HUES64 (cell line): ENCODE results near the gene FAM227A.
"Not testable (repeated sequence)": the region's sequence is repeated elsewhere in the genome, so short reads cannot be mapped to it uniquely, and the experiment has no call there.

Experiments used
- H3K27ac ChIP-seq: 2 replicates; pipeline ENCODE4 v1.7.0; 2013; ENCODE audit warnings: low read depth, low read length, inconsistent platforms
- H3K27me3 ChIP-seq: 2 replicates; pipeline ENCODE4 v1.6.1; 2013; ENCODE audit warnings: mild to moderate bottlenecking, low read length; ENCODE audit not compliant: insufficient read depth
- H3K36me3 ChIP-seq: 2 replicates; pipeline ENCODE4 v1.6.1; 2013; ENCODE audit warnings: mild to moderate bottlenecking, low read length; ENCODE audit not compliant: insufficient read depth
- H3K4me1 ChIP-seq: 2 replicates; pipeline ENCODE4 v1.6.1; 2013; ENCODE audit warnings: mild to moderate bottlenecking, low read length, moderate library complexity; ENCODE audit not compliant: insufficient read depth
- H3K4me3 ChIP-seq: 2 replicates; pipeline ENCODE4 v1.5.1; 2013; ENCODE audit warnings: mild to moderate bottlenecking, low read length, moderate library complexity
- H3K9ac ChIP-seq: 2 replicates; pipeline ENCODE4 v1.6.1; 2013; ENCODE audit warnings: mild to moderate bottlenecking, low read depth, low read length
- H3K9me3 ChIP-seq: 2 replicates; pipeline ENCODE4 v1.6.1; 2013; ENCODE audit warnings: low read depth, low read length; ENCODE audit not compliant: insufficient read depth
- WGBS: fragments of 150-250, 120-280 bp; methylation state at CpG from one replicate; pipeline ENCODE4 v1.1.7; 2013; ENCODE audit warnings: missing lambda C conversion rate; 5-methylcytosine and 5-hydroxymethylcytosine counted together

FAM227A gene

DNA sequence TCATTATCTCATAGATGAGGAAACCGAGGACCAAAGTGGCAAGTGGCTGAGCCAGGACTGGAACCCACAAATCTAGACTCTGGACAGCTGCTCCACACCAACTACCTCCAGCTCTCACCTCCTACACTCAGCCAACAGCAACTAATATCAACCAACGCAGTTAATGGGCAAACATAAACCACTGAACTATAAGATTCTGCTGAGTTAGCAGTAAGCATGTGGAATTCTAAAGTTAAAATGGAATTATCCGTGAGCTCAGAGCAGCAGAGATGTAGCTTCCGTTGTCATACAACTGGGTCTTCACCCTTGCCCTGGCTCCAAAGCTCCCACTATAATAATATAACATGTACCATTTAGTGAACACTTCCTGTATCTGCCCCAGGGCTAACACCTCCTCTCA lies 27.1 kb downstream of the FAM227A start:
- Histone ChIP-seq H3K27ac (no peak overlapping the region), H3K36me3 (peaks cover 24% of the 10 kb centered on the region; the same call in 1 of the 2 replicates), H3K27me3 (no peaks in the 10 kb centered on the region), H3K9me3 (no peaks in the 10 kb centered on the region), H3K4me1 (no peaks in the 10 kb centered on the region), H3K9ac (no peak overlapping the region), H3K4me3 (no peak overlapping the region)
- WGBS: 88% methylated on average over 4 of the region's 4 CpGs

DNA sequence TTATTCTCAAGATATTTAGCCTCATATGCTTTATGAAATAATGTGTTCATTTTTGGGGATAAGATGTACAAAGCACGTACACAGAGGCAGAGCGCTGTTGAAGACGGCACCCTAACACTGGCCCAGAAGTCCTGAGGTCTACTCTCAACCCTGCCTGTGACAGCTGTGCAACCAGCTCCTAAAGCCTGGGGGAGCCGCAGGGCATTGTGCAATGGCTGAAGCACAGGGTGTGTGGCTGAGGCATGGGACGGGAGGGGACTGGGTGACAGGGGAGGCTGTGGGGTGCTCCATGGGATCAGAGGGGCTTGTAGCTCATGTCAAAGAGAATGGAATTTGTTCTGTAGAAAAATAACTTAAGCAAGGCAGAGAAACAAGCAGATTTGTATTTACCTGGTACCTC lies 27.7 kb downstream of the FAM227A start:
- Histone ChIP-seq H3K4me1 (no peaks in the 10 kb centered on the region), H3K4me3 (no peak overlapping the region), H3K27me3 (no peaks in the 10 kb centered on the region), H3K9ac (no peak overlapping the region), H3K9me3 (no peaks in the 10 kb centered on the region), H3K36me3 (peaks cover 24% of the 10 kb centered on the region; the same call in 1 of the 2 replicates), H3K27ac (no peak overlapping the region)
- 92% methylated on average over 5 of the region's 5 CpGs for WGBS

- Histone ChIP-seq H3K36me3 (peaks cover 35% of the 10 kb centered on the region), H3K27me3 (no peaks in the 10 kb centered on the region), H3K27ac (no peak overlapping the region), H3K4me1 (no peaks in the 10 kb centered on the region), H3K9me3 (peaks cover 3% of the 10 kb centered on the region; the same call in 1 of the 2 replicates), H3K4me3 (no peak overlapping the region), H3K9ac (no peak overlapping the region)
- 91% methylated on average over 4 of the region's 4 CpGs for WGBS
Measured at GRCh38 chr22:38623351-38623750, 32.8 kb downstream of the FAM227A start.

- Histone ChIP-seq H3K4me3 (no peak overlapping the region), H3K9ac (no peak overlapping the region), H3K4me1 (peaks cover 7% of the 10 kb centered on the region; the same call in 1 of the 2 replicates), H3K9me3 (peaks cover 5% of the 10 kb centered on the region; the same call in 1 of the 2 replicates), H3K27ac (no peak overlapping the region), H3K27me3 (no peaks in the 10 kb centered on the region), H3K36me3 (peaks cover 39% of the 10 kb centered on the region)
- 95% methylated on average over 2 of the region's 2 CpGs for WGBS
Measured at GRCh38 chr22:38618682-38619081, 37.5 kb downstream of the FAM227A start.

GRCh38 chr22:38618258-38618657 lies 37.9 kb downstream of the FAM227A start:
- peaks cover 5% of the 10 kb centered on the region; the same call in 1 of the 2 replicates for H3K9me3 ChIP-seq
- peaks cover 7% of the 10 kb centered on the region; the same call in 1 of the 2 replicates for H3K4me1 ChIP-seq
- peaks cover 39% of the 10 kb centered on the region for H3K36me3 ChIP-seq
- no peak overlapping the region for H3K9ac ChIP-seq
- no peak overlapping the region for H3K4me3 ChIP-seq
- no peaks in the 10 kb centered on the region for H3K27me3 ChIP-seq
- WGBS: no CpG with 5 or more reads among the region's 1 CpG
- no peak overlapping the region for H3K27ac ChIP-seq

GRCh38 chr22:38615064-38615405 lies 41.2 kb downstream of the FAM227A start:
- 96% methylated on average over 9 of the region's 9 CpGs for WGBS
- peaks cover 27% of the 10 kb centered on the region for H3K36me3 ChIP-seq
- not testable (repeated sequence) for H3K4me3 ChIP-seq

DNA sequence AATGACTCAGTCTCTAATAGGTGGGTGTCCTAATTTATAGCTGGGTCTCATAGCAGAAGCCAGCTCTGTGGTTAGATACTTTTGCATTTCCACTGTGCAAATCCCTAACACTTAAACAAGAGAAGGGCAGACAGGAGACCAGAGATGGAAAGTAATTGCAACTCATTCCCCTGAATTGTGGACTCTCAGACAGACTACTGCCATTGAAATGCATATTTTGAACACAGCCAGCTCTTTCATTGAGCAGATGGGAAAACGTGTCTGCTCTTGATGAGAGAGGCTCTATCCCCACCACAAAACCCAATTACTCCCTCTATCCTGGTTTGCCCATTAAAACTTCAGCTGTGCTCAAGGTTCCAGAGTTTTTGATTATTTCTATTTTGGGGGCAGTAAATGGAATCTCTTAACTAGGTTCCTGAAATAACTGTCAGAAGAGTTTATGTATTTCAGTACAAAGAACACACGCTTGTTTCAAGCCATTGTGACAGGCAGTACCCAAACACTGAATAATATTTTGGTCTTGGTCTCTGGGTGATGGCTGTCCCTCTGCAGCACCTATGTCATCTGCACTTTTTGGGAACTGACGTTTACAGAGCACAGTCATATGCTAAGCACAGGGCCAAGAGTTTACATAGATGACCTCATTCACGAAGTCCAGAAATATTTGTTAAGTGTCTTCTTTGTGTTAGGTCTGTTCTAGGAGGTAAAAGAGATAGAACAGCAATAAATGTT lies 41.7 kb downstream of the FAM227A start:
- peaks cover 5% of the 10 kb centered on the region; the same call in 1 of the 2 replicates for H3K9me3 ChIP-seq
- 80% methylated on average over 4 of the region's 4 CpGs for WGBS
- no peaks in the 10 kb centered on the region for H3K27me3 ChIP-seq
- peaks cover 22% of the 10 kb centered on the region for H3K36me3 ChIP-seq
- H3K9ac ChIP-seq: no peak overlapping the region
- no peak overlapping the region for H3K27ac ChIP-seq
- peaks cover 7% of the 10 kb centered on the region; the same call in 1 of the 2 replicates for H3K4me1 ChIP-seq
- no peak overlapping the region for H3K4me3 ChIP-seq

More at GRCh38 chr22:38615064-38615405, 41.2 kb downstream of the FAM227A start:
- H3K27ac ChIP-seq, H3K9ac ChIP-seq, H3K9me3 ChIP-seq, H3K27me3 ChIP-seq, H3K4me1 ChIP-seq: not testable (repeated sequence)

GRCh38 chr22:38613588-38613987 lies 42.6 kb downstream of the FAM227A start:
- Histone ChIP-seq H3K9ac (no peak overlapping the region), H3K36me3 (peaks cover 15% of the 10 kb centered on the region), H3K27me3 (no peaks in the 10 kb centered on the region), H3K27ac (no peak overlapping the region), H3K4me1 (peaks cover 7% of the 10 kb centered on the region; the same call in 1 of the 2 replicates), H3K9me3 (peaks cover 5% of the 10 kb centered on the region; the same call in 1 of the 2 replicates), H3K4me3 (no peak overlapping the region)
- WGBS: 94% methylated on average over 4 of the region's 4 CpGs

DNA sequence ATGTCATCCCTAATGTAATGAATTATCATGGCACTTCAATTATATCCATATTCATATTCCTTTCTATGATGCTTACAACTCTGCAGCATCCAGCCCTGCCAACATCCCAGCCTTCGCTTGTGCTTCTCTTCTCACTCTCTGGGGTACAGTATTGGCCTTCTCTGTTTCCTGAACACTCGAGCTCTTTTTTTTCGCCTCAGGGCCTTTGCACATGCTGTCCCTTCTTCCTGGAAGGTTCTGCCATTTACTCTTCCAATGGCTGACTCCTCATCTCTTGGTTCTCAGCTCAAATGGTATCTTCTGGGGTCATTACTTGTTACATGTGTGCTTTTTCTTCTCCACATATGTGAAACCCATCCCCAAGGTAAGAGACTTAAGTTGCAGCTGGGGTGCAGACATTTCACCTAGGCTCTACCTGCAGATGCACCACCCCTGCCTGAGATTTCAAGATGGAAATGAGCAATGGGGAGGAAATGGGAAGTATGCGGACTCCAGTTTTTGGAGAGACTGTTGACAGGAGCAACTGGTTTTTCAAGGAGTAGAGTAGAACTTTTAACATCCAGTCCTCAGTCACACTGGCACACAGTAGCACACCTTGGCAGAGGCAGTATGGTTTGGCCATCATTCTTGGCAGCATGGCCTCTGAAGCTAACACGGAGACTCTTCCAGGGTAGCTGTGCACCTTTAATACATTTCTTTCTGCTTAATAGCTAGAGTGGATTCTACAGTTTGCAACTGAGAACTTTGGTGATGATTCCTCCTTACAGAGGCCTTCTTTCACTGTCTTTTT lies 43.8 kb downstream of the FAM227A start:
- H3K27me3 ChIP-seq: no peaks in the 10 kb centered on the region
- no peaks in the 10 kb centered on the region for H3K9me3 ChIP-seq
- peaks cover 7% of the 10 kb centered on the region; the same call in 1 of the 2 replicates for H3K4me1 ChIP-seq
- WGBS: 94% methylated on average over 5 of the region's 5 CpGs
- no peak overlapping the region for H3K27ac ChIP-seq
- H3K4me3 ChIP-seq: no peak overlapping the region
- peaks cover 4% of the 10 kb centered on the region for H3K36me3 ChIP-seq
- H3K9ac ChIP-seq: no peak overlapping the region

DNA sequence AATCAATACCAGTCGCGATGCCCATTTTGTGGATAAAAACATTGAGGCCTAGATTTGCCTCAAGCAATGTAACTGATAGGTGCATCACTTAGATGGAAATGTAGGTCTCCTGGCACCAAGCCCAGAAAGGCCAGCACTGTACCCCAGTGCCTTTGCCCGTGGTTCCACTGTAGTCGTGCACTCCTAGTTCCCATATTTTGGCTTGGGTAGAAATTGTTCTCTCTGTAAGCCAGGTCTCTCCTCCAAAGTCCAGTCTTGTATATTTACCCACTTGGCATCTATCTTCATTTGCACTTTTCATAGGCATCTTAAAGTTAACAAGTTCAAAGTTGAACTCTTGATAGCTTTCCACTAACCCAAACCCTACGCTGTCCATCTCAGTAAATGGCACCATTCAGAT lies 44.6 kb downstream of the FAM227A start:
- H3K4me1 ChIP-seq: peaks cover 7% of the 10 kb centered on the region; the same call in 1 of the 2 replicates
- WGBS: 98% methylated on average over 5 of the region's 5 CpGs

DNA sequence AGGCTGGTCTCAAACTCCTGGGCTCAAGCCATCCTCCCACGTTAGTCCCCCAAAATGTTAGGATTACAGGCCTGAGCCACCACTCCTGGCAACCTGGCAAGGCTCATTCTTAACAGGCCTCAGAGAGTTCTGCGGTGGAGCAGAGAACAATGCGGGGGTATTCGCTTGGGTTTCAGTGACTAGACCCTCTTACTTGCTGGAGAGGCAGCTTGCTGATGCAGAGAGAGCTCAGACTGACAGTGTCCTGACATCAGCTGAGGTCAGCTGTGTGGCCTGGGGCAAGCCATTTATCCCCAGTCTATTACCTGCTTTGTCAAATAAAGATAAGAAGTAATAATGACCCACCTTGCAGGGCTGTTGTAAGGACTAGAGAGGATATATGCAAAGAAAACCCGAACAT lies 46.0 kb downstream of the FAM227A start:
- 94% methylated on average over 5 of the region's 5 CpGs for WGBS
- no peak overlapping the region for H3K4me3 ChIP-seq
- peaks cover 7% of the 10 kb centered on the region; the same call in 1 of the 2 replicates for H3K4me1 ChIP-seq
- no peaks in the 10 kb centered on the region for H3K9me3 ChIP-seq
- H3K27ac ChIP-seq: no peak overlapping the region
- no peaks in the 10 kb centered on the region for H3K36me3 ChIP-seq
- H3K27me3 ChIP-seq: no peaks in the 10 kb centered on the region
- no peak overlapping the region for H3K9ac ChIP-seq

More for the DNA sequence above, 44.6 kb downstream of the FAM227A start:
- Histone ChIP-seq H3K27ac (no peak overlapping the region), H3K27me3 (no peaks in the 10 kb centered on the region), H3K9ac (no peak overlapping the region), H3K4me3 (no peak overlapping the region), H3K36me3 (no peaks in the 10 kb centered on the region), H3K9me3 (no peaks in the 10 kb centered on the region)
